Measurements from ENCODE around the gene ENOX2.
"Not testable (repeated sequence)": the region's sequence is repeated elsewhere in the genome, so short reads cannot be mapped to it uniquely, and the experiment has no call there.

Gene ENOX2, protein sequence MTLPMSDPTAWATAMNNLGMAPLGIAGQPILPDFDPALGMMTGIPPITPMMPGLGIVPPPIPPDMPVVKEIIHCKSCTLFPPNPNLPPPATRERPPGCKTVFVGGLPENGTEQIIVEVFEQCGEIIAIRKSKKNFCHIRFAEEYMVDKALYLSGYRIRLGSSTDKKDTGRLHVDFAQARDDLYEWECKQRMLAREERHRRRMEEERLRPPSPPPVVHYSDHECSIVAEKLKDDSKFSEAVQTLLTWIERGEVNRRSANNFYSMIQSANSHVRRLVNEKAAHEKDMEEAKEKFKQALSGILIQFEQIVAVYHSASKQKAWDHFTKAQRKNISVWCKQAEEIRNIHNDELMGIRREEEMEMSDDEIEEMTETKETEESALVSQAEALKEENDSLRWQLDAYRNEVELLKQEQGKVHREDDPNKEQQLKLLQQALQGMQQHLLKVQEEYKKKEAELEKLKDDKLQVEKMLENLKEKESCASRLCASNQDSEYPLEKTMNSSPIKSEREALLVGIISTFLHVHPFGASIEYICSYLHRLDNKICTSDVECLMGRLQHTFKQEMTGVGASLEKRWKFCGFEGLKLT

DNA sequence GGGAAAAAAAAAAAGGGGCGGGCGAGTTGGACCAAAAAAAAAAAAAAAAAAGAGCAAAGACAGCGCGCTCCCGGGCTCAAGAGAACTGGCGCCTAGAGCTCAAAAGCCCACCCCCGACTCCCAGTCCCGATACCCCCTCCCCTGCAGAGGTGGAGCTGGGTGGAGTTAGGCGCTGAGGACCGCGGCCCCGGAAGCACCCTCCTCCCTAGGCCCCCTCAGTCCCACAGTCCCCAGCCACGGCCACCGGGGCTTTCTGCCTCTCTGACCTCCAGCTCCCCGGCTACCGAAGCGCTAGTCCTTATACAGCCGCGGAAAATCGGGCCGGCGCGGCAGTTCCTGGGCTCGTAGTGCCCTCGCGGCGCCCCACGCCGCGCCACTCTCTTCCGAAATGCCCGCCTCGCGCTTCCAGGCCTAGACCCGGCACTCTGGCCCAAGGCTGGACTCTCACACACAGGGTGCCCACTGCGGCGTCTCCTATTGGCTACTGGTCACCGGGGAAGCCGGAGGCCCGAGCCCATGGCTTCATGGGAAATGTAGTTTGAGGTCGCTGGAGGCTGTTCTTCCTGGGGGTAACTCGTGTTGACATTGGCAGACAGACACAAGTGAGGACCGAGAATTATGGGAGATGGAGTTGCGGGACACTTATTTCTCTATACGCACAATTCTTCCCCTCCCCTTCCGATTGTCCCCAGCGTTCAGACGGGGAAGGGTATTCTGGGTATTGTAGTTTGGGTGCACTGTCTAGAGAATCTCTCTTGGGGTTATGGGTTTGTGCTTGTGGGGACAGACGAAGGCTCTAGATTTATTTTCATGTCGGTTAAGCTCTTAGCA is at the start of gene ENOX2:
Gene ENOX2 (minus strand): TSS at position 427 of the 831 bp plus-strand sequence. CDS start 199,993 bp downstream, outside the sequence.
- DNase-seq: peak; percentile 94

DNA sequence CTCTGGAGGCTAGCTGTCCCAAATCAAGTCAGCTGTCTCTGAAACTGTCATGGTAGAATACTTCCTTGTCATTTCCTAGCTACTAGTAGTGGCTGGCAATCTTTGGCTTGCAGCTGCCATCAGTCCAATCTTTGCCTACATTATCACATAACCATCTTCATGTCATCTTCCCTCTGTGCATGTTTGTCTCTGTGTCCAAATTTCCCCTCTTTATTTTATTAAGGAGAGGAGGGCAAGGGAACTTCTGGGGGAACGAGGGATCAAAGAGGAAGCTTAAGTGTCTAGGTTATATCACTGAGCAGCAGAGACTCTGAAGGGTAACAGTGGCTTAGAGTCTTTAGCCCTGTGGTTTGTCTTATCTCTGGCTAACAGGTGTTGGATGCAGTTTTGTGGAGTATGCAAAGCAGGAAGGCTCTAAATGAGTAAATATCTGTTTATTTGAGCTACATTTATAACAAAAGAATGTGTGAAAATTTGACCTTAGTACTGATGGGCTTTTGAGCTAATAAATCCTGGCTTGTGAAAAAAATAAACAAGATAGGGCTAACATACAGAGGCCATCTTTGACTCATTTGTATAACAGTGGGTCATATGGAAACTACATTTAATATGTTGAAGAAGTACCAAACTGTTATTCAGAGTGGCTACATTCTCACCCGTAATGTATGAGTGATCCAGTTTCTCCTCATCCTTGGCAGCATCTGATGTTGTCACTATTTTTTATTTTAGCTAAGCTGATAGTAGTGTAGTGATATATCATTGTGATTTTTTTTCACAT is 49.4 kb upstream of the ENOX2 start:
- DNase-seq: no peak

DNA sequence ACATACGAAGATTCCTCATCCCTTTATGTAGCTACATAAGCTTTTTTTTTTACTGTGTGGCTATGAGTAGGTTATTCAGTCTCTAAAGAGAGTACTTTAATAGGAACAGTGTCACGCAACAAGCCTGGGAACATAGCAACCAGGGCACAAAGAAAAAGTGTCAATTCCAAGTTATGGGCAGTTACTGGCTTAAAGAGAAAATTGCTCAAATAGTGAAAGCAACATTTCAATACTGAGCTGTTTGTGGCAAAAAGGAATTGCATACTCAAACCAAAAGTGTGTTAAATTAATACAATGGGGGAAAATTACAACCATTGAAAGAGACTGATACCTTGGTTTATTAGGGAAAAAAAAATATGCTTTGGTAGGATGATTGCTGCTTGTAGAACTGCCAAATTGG is 41.2 kb upstream of the ENOX2 start:
- DNase-seq: no peak

DNA sequence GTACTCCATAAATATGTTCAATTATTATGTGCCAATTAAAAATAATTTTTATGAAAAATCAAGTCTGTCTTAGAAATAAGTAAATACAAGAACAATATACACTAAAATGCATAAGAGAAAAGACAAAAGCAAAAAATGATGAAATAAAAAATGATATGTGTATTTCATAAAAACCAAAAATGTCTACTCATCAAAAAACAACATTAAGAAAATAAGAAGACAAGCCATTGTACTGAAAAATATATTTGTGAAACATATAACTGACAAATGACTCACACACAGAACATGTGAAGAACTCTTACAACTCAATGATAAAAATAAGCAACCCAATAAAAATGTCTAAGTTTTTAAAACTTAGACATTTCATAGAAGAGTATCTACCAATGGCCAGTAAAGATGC is 34.1 kb upstream of the ENOX2 start:
- DNase-seq: no peak

DNA sequence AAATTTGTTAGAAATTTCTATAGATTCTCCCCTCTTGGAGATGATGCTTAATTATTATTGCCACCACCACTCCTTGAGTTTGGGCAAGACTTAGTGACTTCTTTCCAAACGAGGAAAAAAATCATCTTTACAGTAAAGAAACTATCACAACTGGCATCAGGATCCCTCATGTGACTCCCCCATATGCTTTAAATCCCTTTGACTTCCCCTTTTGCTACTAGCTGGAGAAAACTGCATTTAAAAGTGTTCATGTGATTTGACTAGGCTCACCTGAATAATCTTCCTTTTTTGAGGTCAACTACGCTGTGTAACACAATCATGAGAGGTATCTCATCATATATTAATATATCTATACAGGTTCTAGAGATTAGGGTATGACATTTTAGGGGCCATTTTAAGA is 30.3 kb upstream of the ENOX2 start:
- DNase-seq: no peak

DNA sequence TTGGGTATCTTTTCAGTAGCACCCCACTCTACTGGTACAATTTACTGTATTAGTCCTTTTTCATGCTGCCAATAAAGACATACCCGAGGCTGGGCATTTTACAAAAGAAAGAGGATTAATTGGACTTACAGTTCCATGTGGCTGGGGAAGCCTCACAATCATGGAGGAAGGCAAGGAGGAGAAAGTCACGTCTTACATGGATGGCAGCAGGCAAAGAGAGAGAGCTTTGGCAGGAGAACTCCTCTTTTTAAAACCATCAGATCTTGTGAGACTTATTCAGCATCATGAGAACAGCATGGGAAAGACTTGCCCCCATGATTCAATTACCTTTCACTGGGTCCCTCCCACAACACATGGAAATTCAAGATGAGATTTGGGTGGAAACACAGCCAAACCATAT is 17.4 kb upstream of the ENOX2 start:
- DNase-seq: not testable (repeated sequence)

DNA sequence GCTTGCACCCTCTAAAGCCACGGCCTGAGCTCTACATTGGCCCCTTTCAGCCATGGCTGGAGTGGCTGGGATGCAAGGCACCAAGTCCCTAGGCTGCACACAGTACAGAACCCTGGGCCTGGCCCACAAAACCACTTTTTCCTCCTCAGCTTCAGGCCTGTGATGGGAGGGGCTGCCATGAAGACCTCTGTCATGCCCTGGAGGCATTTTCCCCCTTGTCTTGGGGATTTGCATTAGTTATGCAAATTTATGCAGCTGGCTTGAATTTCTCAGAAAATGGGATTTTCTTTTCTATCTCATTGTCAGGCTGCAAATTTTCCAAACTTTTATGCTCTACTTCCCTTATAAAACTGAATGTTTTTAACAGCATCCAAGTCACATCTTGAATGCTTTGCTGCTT is 16.7 kb upstream of the ENOX2 start:
- not testable (repeated sequence) for DNase-seq

DNA sequence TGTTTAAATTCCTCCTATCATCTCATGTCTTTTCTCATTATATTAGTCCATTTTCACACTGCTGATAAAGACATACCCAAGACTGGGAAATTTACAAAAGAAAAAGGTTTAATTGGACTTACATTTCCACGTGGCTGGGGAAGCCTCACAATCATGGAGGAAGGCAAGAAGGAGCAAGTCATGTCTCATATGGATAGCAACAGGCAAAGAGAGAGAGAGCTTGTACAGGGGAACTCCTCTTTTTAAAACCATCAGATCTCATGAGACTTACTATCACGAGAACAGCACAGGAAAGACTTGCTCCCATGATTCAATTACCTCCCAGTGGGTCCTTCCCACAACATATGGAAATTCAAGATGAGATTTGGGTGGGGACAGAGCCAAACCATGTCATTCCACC is 15.5 kb upstream of the ENOX2 start:
- not testable (repeated sequence) for DNase-seq

DNA sequence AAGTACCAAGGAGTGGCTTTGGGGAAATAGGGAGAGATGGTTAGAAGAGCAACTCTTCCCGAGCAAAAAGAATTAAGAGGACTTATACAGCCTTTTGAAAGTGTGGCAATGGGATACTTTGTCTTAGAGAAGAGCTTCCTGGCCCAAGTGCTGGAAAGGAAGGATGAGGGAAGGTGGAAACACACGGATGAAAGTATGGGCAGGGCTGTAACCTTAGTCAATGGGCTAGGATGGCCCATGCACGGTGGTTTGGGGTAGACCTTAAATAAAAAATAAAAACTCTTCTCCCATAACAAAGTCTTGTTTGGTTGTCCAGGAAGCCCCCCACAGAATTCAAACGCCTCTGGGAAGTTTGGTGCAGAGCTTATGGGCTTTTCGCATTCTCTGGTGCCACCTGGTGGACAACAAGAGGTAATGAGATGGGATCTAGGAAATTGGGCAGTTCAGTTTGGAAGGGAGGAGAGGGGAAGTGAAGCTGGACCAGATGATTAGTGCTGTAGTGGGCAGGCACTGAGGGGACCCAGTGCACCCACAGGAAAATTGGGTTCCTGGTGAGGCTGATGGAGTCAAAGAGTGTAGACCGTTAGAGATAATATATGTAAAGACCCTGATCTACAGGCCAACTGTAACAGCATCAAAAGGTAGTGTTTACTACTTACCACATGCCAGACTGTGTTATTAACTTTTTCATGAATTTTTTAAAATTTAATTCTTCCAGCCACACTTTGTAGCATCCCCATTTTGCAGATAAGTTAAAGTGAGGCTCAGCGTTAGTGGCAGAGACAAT is 13.8 kb upstream of the ENOX2 start:
- peak; percentile 48 for DNase-seq

DNA sequence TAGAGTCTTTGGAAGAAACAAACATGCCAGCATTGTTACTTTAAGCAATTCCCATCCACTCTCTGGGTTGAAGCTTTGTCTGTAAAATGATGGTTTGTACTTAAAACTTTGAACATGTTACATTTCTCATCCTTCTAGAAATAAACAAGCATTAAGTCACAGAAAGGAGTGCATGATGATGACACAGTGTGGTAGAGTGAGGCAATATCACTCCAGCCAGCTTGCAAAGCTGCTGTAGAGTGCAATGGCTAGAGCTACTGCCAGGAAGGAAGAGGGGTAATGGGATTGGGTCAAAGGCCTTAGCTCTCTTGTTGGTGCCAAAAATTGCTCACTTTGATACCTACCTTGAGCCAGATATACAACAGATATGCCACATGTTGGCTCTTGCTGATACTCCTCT is 12.3 kb upstream of the ENOX2 start:
- DNase-seq: no peak

DNA sequence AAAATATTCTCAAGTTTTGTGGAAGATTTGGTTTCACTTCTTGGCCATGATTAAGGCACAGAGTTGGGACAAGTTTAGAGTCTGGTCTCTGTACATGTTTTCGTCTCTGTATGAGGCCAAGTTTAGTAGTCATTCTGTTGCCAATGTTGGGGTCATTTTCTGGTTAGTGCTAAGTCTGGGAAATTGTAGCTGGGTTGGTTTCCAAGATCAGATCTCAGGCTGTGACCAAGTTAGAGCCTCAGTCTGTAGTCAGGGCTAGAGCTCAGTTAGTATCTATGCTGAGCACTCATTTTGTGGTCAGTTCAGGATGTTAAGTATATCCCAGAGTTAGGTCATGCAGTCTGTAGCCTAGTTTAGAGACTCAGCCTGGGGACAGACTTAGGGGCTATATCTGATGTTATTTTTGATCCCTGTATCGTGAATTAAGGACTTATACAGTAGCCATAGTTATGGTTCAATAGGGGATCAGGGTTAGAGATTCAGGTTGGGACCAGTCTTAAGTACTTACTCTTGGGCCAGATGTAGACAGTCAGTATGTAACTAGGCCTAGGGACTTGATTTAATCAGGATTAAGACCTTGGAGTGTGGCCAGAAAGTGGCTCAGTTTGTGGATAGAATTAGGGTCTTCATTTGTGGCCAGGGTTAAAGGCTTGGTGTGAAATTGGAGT is 6.6 kb upstream of the ENOX2 start:
- DNase-seq: no peak

DNA sequence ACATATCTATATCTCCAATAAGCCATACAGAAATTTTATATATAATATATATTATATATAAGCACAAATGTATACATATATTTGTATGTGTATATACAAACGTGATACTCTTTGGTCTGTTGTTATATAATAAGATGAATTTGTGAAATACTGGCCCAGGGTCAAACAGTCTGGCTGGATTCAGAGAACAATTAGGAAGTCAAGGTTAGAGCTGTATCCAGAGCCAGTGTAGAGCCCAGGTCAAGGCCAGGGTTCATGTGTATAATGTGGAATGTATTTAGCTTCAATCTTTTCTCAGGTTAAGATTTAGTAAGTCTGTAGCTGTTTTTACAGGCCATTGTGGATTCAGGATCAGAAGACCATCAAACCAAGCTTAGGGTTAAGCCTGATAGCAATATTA is 3.8 kb upstream of the ENOX2 start:
- no peak for DNase-seq

DNA sequence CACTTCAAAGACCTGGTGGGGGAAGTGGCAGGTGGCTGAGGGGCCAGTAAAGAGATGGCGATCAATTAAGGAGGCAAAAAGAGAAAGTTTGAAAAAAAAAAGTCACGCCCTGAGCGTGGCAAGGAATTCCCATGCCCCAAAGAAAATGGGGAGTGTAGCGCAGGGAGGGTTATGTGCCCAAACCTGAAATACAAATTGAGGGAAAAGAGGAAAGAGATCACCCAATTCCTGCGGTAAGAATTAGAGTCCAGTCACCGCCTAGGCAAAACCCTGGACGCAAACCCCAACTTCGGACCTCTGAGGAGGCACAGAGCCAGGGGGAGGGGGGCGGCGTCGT is 595 bp downstream of the ENOX2 start:
- no peak for DNase-seq

DNA sequence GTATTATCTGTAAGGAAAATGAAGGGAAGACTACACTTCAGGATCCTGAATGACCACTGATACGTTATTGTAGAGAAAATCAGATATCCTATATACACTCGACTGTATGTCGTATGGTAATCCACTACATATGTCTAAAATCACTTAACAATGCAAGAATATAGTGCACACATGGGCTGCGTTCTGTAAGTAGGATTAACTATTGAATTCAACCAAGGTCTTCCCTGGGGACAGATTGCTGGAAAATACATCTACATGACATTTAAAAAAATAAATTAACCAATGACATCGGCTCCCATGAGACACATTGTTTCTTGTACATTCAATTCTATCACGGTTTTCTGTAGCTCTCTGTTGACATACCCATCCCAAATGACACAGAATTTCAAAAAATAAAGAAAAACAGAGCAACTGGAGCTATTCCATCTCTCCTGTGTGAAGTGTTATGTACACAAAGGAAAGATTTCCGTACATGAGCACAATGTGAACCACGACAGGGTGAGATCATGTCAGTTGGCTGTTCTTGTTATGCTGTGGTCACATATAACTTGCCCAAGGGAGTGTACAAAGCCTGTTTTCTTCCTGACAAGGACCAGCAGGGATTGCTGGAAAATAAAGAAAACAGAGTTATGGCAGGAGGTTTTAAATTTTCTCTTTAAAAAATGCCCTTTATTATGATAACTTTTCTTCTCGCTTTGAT is 6.1 kb downstream of the ENOX2 start:
- DNase-seq: no peak

DNA sequence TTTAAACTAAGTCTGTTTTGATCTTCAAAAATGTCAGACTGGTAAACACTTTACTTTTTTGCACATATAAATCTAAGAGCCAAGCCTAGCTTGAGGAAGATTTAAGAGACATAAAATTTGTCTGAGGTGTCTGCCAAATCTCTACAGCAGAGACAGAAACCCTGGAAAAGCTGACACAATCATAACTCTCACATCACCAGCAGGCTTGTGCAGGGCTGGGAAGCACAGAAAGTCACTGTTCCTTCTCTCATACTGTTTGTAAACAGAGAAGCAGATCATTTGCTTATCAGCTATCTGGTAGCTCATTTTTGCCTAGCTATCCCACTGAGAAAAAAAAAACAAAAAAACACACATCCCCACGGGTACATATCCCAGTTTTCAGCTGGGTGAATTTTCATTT is 7.0 kb downstream of the ENOX2 start:
- DNase-seq: no peak

DNA sequence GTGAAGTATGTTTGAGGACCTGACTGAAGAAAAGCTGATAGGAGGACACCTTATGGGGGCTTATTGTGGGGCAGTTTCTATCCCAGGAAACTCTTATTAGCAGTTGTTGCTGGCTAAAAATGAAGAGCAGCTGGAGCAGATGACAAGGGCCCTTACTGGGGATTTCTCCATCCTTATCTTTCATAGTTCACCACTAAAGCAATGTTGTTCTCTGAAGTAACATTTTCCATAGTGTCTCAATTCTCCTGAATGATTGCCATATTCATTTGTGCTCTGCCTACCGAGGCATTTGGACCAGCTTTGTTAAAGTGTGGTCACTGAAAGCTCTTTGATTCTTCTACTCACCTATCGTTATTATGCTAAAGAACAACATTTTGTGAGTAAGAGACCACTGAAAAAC is 7.7 kb downstream of the ENOX2 start:
- no peak for DNase-seq

DNA sequence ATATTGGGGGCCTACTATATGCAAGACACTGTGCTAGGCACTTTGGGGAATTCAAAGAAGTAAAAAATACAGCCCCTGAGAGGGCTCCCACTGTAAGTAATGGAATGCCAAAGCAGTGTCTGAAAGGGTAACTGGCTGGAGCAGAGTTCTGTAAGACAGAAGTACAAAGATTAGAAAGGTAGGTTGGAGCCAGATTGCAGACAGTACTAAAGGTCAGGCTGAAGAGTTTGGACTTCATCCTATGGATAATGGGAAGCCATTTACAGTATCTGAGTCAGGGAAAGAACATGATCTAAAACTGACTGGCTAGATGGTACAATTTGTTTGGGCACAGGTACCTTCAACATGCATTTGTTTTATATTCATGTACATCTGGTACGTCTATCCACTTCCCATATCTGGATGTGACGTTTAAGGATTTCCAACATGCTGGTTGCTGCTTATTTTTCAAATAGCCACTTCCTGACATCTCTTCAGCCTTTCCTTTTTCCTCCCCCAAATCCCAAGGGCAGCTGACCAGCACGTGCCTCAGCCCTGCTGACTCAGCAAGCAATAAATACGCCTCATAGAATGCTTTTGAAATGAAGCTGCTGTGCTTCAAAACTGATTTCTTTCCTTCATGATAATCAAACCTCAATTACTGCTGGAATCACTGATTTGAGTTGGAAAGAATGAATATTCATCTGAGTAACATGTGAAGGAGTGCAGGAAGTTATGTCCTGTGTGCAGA is 9.5 kb downstream of the ENOX2 start:
- no peak for DNase-seq

DNA sequence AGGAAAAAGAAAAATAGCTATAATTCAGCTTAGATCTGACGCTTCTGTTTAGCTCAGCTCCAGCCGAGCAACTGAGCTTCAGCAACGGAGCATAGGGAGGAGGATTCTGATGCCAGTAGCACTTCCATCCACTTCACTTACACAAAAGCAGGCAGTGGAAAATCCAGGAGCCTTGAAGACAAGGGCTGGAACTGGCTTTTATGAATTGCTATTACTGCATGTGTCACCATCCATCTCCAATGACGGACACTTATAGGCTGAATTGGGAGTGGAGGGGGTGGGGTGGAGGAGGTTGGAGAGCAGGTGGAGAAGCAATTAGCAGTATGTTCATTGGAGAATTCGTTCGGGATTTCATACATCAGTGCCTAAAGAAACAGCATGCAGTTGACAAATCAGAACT is 15.6 kb downstream of the ENOX2 start:
- DNase-seq: no peak

DNA sequence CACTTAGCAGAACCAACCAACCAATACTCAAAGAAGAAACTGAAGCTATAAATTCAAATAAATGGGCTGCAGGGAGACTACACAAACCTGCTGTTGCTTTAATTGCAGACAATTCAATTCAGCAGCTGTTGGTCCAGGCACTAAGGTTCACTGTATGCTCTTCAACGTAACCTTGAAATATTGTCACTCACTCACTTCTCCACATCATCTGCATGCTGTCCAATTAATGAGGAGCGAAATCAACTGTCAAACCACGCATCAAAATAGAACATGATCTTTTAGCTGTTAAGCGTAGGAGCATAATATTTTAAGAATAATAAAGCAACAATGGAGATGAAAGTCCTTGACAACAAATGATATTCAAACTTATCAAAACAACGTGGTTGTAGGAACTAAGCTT is 17.0 kb downstream of the ENOX2 start:
- DNase-seq: no peak

DNA sequence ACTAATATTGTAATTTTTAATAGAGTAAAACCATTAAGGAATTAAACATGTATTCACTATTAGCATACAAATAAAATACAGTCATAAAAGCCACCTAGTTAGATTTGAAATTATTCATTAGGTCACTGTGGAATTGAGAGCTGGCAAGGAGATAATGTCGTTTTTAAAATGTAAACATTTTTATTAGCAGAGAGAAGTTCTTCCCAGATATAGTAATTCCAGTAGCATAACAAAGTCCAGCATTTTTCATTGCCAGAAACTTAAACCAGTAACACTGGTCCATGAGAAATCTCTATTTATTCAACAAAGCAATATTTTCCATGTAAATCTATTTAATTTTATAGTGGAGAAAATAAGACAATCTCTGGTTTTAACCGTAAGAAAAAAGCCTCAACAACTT is 17.5 kb downstream of the ENOX2 start:
- no peak for DNase-seq

All from CD4-positive, alpha-beta T cell treated with Interleukin-17A for 1 hour (primary cell).